NCI-H2196 (cell line): ENCODE data around the gene CCM2.

ENCODE experiments used
- DNase-seq: peaks from one replicate; lab custom pipeline; 2025; ENCODE audit not compliant: unreplicated experiment; lab: John Stamatoyannopoulos, UW

The CCM2 gene

DNA sequence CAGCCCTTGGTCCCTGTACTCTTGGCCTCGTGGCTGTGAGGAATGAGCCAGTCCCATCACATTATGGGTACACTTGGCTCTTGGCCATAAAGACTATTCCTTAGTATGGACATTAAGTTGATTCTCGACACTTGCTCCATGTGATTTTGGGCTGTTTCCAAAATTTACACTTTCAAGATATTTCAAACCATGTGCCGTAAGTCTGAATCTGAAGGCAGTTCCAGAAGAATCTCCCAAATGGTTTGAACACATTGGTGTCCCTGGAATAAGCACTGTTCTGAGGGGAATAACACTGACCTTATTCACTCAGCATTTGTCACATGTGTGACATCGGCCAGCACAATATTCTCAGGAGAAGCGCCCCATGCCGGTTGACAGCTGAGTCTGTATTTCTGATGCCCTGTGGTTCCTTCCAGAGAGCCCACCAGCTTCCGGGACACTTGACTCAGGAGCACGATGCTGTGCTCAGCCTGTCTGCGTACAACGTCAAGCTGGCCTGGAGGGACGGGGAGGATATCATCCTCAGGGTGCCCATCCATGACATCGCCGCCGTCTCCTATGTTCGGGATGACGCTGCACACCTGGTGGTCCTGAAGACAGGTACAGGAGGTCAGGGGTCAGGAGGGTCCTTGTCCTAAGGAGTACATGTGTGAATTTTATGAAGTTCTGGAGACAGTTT lies 64.2 kb downstream of the CCM2 start:
- DNase-seq = no peak

DNA sequence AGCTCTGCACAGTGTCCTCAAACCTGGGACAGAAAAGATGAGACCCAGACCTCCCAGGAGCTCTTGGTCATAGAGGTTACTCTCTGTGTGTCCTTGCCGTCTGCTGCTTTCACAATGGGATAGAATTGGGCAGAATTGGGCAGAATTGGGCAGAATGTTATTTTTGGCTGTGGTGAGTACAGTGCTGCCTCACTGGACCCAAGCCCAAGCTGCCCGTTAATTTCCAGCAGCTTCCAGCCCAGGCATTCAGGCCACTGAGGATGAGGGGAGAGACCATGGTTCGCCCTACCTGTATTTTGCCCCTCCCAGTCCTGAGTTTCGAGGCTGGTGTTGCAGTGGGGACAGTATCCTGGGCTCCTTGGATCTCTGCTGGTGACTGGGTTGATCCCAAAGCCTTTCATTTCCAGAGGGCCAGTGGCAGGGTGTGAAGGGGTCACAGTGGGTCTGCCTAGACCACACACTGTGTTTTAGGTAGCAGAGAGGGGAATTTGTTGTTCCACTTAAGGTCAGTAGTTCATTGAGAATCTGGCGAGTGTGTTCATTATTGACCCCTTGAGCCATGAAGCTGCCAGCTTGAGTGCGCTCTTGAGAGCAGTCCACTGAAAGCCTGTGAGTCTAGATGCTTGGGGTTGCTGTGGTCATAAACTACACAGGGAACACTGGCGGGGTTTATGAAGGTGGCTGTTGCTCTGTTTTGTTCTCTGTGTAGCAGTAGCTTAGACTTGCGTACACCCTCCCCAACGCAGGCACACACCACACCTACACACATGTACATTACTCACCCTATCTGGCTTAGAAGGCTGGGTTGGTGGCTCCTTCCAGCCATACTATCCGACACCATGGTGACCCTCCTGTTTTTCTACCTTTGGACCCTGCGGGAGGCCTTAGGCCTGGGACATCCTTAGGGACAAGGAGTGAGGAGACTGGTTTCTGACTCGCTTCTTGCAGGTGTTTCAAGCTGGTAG lies 65.3 kb downstream of the CCM2 start:
- DNase-seq = no peak

DNA sequence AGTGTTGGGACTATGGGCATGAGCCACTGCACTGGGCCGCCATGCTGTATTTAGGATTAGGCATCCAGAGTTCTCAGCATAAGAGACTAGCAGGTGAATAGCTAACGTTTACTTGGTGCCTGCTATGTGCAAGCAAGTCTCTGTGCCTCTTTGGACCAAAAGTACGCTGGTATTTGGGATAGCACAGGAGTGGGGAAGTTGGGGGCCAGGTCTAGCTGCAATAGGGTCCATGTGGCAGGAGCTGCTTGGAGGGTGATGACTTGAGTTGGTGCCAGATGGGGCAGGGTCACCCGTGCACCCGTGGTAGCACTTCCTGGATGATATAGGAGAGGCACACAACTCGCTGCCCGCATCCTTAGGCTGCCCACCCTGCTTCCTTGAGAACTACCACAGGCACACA lies 66.4 kb downstream of the CCM2 start:
- no peak for DNase-seq

DNA sequence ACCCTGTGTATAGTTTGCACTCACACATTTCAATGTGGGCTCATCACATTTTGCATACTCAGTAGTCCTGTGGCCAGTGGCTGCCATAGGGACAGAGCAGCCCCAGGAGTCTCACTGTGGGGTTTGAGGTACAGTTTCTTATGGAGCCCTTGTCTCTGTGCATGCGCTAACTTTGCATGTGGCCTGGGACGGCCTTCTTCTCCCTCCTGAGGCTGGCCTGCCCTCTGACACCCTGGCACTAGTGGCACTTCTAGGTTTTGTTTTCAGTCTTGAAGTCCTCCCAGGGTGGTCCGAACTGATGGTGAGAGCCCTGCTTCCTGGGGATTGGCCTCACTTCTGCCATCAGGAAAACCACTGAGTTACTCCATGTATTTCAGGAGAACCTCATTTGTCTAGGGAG lies 67.6 kb downstream of the CCM2 start:
- no peak for DNase-seq

DNA sequence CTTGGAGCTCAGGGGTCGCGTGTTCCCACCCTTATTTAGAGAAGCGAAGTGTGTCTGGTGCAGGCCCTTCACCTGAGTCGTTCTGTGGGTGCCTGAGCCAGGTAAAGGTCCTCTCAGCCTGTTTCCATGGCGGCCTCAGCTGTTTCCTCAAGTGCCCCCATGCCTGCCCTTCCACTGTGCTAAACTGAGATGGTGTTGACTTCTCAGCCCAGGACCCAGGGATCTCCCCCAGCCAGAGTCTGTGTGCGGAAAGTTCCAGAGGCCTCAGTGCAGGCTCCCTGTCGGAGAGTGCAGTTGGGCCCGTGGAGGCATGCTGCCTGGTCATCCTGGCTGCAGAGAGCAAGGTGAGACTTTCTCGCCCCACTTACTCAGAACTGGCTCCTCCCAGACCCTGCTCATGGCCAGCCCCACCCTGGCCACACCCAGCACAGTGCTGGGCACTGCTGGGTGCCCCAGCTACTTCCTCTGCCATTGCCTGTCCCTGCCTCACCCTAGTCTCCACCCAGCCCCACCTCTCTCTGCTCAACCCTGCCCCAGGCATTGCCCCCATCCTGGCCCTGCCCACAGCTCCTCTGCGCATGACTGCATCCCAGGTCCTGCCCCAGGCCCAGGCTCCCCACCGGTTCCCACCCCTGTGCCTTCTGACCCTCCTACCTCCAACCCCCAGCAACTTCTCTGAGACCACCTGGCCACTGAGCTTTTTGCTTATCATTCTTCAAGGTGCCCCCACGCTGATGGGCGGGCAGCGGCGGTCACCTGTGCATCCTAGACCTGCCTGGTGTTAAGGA lies 68.4 kb downstream of the CCM2 start:
- DNase-seq = no peak

DNA sequence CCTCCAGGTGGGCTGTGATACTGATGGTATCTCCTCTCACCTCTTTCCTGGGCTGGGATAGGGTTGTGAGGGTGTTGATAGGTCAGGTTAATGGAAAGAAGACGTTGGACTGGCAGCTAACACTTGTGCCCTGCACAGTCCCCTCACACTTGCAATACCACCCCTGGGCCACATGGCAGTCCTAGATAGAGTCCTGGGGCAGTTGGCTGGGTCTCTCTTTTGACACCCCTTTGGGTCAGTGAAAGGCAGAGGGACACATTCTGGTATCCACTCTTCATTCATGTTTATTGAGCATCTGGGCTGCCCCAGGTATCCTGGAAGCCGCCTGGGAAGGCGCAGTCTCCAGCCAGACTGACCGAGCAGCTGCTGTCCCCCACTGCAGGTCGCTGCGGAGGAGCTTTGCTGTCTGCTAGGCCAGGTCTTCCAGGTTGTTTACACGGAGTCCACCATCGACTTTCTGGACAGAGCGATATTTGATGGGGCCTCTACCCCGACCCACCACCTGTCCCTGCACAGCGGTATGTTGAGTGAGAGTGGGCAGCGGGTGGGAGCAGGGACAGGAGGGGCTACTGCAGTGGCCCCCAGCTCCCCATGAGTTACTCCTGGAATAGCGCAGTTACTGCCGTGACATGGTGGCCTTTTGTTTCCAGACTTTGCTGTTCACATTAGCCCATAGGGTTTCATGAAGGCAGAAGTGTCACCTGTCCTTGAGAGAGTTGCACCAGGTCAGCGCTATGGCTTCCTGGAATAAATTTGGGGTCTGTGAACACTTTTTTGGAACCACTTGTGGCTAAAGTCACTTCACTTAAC lies 69.6 kb downstream of the CCM2 start:
- DNase-seq = no peak

DNA sequence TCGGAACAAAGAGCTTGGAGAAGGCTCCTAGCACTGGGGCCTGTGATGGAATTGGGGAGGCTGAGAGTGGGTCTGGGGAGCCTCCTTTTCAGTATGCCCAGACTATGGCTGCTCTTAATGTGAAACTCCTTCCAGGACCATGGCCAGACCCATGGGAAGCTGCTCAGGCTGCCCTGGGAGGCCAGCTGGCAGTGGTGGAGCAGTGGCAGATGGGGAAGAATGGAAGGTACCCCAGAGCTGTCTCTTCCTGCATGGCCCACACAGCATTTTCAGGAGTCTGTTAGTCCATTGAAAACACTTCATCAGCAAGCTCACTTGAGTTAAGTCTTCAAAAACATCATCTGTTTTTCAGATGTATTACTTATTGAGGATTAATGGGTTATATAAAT lies 70.2 kb downstream of the CCM2 start:
- DNase-seq = no peak

DNA sequence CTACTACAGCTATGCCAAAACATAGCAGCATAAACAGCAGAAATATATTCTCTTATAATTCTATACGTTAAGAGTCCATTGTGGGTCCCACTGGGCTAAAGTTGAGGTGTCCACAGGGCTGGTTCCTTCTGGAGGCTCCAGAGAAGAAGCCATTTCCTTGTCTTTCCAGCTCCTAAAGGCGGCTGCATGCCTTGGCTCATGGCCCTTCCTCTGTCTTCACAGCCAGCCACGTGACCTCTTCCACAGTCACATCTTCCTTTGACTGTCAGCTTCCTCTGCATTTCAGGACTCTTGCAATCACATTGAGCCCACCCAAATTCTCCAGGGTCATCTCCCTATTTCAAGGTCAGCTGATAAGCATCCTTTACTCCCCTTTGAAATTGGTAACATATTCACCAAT lies 71.5 kb downstream of the CCM2 start:
- no peak for DNase-seq

DNA sequence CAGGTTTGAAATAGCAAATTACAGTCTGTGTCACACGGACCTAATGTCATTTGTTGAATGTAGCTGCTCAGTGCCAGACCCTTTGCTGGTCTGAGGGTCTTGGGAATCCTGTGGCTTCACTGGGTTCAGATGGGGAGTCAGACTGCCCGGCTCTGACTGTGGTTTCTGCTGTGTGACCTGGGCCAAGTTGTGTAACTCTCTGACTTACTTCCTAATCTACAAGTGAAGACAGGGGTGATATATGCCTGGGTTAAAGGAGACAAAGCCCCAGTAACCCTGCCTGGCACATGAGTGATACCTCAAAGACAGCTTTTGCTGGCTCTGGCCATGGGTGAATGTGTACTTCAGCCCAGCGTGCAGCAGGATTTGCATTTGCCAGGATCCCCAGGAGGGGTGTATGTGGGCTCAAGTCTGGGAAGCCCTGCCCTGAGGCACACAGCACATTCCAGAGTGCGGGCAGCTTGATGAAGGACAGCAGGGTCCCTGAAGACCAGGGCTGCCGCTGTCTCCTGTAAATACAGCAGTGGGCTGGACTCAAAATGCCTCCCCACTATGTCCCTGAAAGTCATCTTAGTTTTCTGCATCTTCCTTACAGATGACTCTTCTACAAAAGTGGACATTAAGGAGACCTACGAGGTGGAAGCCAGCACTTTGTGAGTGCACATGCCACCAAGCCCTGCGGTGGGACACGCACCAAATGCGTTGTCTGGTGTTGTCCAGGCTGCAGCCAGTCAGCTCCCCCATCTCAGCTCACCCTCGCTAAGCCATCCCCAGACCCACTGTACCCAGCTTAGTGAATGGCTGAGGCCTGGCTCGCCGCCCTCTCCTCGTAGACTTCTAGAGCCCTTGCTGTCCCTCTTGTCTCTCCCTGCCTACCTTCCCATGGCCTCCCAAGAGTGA lies 72.4 kb downstream of the CCM2 start:
- no peak for DNase-seq

DNA sequence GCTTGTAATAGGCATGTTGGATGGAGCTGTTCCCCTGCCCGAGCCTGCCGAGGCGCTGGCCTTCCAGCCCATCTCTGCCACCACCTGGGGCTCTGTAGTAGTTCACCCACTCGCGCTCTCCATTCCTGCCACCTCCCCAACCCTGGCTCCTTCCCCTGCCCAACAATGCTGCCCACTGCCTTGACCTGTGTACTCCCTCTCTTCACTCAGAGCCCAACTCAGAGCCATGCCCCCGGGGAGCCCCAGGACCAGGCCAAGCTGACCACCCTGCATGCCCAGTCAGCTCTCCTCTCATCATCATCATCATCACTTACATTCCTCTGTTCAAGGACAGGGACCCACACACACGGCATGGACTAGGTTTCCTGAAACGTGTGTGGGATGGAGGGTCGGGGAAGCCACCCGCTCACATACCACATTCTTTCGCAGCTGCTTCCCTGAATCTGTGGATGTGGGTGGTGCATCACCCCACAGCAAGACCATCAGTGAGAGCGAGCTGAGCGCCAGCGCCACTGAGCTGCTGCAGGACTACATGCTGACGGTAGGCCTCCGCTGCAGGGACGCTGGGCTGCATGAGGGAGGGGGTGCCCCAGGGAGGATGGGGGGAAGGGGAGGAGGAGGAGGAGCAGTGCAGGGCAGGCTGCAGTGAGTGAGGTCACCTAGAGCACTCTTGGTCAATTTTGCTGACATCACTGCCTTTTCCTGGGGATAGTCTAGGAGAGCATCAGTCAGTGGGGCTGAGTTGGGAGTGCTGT lies 73.2 kb downstream of the CCM2 start:
- DNase-seq = no peak

DNA sequence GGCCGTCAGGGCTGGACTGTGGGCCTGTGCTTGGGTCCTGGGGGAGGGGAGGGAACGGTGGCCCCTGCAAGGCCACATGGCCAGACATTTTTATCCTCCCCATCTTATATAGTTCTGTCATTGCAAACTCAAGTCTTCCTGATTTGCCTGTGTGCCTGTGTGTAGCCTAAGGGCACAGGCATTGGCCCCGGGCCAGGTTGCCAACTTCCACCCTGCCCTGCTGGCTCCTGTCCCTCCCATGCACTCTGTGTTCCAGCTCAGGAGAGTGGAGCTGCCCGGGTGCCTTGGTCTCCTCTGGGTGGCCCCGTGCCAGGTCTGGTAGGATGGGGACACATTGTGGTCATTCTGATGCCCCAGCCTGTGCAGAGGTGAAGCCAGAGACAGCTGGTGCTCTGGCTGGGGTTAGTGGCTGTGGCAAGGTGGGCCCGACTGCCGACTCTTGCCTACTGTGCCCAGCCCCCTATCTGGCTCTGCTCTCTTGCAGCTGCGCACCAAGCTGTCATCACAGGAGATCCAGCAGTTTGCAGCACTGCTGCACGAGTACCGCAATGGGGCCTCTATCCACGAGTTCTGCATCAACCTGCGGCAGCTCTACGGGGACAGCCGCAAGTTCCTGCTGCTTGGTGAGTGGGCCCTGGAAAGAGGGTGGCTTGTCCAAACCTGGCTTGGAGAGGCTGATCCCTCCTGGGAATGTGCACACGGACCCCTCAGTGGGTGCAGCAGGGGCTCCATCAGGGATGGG lies 74.0 kb downstream of the CCM2 start:
- DNase-seq = peak; percentile 70

DNA sequence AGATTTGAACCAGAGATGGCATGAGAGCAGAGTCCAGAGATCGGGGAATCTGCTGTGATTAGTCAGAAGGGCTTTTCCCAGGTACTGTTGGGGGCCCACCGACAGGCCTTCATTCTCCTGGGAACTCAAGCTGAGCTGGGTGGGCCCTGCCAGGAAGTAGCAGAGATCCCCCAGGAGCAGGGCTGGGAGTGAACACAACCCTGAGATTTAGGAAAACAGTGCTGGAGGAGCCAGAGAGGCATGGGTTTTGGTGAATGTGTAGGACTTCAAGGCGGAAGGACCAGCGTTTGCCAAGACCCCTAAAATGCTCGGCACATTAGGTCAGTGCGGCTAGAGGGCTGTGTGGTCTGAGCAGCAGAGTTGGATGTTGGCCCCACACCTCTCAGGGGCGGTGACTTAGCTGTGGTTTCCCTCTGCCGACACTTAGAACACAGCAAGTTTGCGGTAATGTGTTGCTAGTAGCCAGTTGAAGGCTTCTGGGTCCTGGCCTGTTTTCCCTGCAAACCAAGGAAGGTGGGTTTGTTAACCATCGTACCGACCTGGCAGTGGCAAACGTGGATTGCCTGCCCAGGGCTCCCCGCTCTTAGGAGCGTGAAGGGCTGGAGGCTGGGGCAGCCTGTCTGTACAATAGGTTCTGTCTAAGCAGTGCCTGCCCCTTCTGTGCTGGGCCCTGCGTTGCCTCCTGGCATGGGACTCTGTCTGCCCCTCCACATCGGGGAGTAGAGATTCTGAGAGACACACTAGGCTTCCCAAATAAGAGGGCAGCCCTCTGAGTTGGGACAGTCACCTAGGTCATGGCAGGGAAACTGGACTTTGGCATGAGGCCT lies 74.7 kb downstream of the CCM2 start:
- no peak for DNase-seq

DNA sequence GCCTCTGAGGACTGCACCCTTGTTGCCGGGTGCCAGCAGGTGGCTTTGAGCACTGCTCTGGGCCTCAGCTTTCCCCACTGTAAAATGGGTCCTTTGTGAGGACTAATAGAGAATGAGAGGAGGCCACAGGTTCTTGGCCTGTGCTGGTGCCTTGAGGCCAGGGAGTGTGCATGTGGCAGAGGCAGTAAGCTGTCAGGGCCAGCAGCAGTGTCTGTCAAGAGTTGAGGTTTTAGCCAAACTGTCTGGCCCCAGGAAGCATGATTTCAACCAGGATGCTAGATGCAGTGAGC lies 75.3 kb downstream of the CCM2 start:
- DNase-seq = no peak

DNA sequence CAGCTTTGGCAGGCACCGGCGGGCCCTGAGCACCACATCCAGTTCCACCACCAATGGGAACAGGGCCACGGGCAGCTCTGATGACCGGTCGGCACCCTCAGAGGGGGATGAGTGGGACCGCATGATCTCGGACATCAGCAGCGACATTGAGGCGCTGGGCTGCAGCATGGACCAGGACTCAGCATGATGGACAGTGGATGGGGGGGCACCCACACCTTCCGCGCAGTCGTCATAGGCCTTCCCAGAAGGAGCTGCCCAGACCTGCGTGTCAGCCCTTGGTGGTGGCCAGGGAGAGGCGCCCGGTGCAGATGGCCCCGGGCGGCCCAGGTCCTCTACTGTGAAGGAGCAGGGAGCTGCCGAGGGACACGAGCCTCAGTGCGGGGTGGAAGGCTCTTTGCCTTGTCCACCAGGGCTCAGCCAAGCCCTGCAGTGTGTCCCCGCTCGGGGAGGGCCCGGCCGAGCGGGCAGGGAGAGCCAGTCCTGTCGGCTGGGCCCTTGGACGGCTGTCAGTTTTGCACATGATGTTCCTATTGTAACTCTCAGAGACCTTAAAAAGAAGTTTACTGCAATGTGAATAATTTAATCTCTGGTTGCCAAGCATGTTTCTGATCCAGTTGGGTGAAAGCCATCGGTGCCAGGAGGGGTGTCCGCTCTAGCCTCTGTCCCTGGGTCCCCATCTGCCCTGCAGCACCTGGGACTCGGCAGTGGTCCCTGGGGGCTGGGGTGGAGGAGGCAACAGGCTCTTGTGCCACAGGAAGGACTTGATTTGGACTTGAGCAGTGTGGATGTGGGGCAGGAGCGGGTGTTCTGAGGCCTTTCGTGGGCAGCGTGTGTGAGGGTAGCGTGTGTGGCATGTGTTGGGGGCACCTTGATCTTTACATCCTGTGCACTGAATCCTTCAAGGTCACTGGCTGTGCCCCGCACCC lies 76.1 kb downstream of the CCM2 start:
- no peak for DNase-seq

DNA sequence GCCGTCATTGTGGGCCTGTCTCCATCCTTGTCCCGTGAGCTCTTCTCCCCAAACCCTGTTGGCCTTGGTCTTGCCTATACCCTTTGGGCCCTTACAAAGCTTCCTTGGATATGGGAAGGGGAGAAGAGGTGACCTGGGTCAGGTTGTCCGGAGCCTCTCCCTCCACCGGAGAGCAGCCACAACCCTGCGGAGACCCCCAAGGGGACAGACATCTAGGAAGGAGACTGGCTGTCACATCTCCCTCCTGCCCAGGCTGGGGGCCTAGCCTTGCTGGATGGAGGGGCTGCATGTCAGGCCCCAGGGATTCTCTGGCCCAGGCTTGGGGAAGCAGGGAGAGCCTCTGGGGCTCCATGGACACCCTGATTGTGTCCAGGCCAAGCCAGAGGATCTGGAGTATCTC lies 76.9 kb downstream of the CCM2 start:
- no peak for DNase-seq

DNA sequence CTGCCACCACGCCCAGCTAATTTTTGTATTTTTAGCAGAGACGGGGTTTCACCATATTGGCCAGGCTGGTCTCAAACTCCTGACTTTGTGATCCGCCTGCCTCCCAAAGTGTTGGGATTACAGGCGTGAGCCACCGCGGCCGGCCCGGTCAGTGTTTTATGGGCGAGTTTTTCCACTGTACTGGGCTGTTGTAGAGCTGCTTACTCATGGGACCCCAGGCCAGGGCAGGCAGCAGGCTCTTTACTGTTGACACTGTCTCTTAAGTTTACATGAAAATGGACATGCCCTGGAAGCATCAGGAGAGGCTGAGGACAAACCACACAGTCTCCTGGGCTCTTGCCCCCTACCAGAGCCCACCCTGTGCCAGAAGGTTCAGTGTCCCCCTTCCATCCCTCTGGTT lies 77.6 kb downstream of the CCM2 start:
- no peak for DNase-seq
